Measurements from ENCODE around the gene ELF5.

Gene ELF5

DNA sequence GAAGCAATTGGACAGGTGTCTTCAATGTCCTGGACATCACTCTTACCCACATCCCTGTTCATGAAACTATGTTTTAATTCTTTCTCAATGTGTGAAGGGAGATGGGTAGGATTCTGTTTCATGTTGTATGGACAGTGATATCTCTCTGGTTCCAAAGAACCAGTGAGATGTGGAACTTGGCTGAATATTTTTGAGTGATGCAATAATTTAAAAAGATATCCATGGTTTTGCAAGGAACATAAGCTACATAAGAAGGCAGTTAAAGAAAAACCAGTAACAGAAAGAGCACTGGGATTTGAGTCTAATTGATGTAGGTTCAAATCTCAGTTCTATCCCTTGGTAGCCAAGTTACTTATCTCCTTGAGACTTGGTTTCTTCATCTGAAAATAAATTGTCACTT is 7.7 kb upstream of the ELF5 start:
- no peak for DNase-seq

DNA sequence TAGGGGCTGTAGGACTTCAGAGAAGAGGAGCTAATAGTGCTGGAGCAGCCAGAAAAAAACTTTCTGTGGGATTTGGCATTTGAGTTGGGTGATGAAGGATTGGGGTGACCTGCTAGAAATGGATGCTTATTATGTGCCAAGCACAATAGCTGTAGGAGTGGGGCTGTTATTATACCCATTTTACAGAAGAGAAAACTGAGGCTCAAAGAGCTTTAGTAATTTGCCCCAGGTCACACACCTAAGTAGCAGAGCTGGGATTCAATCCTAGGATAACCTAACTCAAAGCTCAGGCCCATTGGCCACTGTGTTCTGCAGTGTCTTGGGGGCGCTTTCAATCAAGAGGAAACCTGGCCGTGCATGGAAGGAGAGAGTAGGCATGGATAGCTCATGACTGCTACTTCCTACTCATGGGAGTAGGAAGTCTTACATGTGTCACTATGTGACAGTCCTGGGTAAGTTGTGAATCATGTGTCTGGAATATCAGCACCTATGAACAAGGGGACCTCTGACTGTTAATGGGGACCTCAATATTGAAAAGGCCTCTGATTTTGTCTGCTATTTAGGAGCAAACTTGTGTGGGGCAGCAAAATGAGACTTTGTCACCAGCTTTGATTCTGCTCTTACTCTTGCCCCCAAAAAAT is 6.1 kb upstream of the ELF5 start:
- no peak for DNase-seq

DNA sequence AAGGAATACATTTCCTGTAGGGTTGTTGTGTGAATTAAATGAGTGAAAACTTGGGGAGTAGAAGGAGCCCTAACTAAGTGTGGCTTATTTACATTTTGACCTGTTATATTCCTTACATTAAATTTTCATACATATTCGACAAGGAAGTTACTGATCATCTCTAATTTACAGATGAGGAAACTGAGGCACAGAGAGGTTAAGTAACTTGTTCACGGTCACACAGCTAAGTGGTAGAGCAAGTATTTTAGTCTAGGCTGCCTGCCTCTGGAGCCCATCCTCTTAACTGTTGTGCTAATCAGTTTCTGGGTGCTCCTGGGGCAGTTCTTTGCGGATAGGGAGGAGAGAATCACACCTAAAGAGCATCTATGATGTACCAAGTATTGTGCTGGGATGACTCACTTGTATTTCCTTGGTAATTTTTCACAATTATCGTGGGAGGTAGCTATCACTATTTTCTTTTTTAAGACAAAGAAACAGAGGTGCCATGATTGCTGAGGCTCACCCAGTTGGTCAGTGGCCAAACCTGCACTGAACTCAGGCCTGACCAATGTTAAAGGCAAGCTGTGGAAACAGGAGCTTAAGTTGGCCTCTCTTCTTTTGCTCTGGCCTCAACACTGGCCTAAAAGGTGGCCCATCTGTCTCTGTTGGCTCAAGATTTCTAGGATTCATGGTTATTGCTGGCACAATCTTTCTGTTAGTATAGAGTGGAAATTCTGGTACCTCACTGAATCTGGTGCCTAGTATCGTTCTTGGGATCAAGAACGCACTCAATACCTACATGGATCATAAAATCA is 2.9 kb upstream of the ELF5 start:
- DNase-seq, result no peak

DNA sequence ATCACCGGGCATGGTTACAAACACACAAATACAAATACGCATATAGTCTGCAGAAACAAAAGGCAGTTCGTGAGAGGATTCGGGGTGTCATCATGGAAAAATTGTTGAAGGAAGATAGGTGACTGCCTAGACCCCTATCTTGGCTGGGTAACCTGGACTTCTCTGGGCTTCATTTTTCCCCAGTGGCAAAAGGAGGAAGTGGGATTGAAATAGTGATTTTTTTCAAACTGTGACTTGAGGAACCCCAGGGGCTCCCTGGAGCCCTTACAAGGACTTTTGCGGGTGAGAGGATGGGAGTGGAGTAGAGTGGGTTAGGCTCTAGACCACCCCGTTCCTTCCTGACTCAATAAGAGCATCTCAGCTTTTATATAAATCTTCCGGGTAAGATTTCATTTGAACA is 1.0 kb upstream of the ELF5 start:
- no peak for DNase-seq

DNA sequence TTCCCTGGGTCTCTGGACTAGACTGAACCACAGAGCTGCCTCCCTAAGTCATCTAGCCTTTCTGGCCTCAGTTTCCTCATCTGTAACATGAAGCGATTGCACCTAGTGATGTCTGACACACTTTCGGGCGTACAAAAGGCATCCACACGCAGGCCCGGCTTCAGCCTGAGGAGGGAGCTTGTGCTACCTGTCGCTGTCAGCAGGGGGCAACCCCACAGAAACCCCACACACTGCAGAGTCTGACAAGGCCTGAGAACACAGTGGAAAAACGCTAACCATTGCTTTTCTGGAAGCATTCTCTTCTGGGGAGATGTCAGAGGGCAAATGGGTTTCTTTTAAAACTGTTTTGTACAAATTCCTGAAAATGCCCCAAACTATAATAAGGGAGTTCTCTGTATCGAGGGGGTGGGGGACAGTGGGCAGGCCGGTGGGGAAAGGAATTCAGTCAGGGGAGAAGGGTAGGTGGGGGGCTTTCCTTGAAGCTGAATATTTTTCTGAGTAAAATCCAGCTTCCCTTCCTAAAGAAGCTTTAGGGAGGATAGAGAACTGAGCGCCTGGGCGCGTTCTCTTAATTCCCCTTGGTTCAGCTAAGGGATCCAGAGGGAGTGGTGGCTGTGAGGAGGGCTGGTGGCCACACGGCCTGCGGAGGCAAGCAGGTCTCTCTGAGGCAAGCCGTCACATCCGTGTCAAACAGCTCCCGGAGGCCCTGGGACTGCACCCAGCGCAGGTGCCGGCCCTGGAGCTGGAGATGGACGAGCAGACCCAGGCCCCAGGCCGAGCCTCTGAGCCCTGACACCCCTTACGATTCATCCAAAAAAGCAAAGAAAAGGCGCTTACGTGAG is 533 bp downstream of the ELF5 start:
- DNase-seq, result peak; percentile 32

DNA sequence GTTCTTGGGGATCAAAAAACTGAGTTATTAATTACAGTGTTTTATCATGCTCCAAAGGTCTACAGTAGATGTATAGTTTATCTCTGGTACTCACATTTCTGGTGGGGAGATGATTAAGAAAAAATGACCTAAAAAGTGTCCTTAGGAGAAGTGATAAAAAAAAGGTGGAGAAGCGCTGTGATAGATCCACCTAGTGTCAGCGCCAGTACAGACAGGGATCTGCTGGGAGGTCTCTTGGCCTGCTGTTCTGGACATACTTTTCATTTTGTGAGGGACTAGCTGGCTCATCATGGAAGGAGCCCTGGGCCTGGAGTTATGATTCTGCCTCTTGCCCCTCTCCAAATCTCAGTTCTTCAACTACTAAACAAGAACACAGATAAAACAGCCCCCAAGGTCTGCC is 2.9 kb downstream of the ELF5 start:
- no peak for DNase-seq

DNA sequence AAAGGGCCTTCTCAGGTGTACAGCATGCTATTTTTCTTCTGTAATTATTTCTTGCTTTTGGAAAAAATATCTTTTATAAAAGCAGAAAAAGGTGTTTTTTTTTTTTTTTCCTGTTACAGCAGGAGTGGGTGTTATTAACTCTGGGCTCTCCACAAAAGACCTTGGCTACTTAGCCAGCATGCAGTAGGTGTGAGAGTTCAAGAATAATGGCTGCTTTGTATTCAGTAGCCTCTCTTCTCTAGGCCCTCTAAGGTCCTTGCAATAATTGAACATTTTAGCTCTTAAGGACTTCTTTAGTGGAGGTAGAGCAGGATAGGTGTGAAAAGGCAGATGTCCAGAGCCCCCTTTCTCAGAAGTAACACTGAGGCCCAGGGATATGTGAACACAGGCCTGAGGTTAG is 3.4 kb downstream of the ELF5 start:
- no peak for DNase-seq

DNA sequence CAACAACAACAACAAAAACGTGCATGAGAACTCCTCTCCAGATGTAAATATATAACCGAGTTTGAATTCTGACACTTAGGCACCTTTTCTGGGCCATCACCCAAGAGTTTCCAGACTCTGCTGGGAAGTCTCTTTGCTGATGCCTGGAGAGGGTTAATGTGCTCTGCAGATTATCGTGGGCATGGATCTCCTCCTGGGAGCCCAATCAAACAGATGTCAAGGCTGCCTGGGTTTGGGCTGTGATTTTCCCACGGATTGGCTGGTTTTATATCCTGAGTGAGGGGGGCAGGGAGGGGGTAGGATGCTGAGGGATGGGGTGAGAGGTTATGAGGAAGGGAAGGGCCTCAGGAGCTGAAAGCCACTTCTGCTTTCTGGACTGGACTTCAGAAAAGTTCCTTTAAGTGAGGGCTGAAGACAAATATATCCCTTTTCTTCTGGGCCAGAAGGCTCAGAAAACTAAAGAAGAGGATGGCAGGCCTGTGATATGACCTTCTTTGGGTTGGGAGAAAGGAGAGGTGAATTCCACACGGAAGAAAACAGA is 4.2 kb downstream of the ELF5 start:
- peak; percentile 18 for DNase-seq

DNA sequence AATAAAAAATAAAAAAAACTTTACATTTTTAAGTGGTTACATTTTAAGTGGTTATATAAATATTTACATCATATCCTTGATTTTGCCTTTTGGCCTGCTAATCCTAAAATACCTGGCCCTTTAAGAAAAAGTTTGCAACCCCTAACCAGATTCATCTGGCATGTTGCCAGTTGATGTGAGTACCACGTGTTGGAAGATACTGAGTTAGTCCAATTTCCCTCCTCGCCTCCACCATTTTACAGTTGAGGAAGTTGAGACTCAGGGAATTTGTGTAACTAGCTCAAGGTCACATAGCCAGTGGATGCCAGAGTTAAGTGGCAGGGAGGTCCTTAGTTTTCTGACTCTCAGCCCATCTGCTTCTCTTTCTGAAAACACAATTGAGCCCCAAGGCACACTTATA is 5.1 kb downstream of the ELF5 start:
- no peak for DNase-seq

DNA sequence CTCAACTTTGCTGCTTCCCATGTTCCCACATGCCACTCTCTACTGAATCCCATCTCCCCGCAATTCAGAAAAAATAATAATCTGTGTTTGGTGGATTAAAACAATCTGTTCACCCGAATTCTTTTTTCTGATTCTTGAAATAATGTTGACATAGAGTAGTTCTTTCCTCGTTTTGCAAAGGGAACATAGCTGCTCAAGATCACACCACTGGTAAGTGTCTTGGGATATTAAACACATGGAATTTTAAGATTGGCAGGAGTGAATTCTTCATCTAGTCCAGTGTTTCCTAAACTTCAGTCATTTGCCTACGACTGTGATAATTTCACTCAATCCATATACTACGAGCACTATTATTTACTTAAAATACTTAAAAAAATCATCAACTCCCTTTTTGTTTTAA is 6.0 kb downstream of the ELF5 start:
- DNase-seq, result no peak

DNA sequence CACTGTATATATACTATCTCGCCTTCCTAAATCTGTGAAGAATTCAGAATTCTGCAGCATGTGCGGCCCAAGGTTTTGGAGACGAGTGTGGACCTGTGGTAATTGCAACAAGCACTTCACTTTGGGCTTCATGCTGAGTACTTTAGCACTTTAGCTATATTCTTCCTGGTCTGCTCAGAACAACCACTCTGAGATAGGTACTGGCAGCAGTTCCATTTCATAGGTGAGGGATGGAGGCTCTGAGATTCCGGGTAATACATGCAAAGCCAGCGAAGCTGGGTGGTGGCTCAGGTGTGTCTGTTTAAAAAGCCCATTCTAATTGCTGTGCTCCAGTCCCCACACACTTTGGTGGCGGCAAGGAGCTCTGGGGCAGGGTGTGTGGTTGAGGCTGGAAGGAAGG is 6.4 kb downstream of the ELF5 start:
- DNase-seq, result no peak

DNA sequence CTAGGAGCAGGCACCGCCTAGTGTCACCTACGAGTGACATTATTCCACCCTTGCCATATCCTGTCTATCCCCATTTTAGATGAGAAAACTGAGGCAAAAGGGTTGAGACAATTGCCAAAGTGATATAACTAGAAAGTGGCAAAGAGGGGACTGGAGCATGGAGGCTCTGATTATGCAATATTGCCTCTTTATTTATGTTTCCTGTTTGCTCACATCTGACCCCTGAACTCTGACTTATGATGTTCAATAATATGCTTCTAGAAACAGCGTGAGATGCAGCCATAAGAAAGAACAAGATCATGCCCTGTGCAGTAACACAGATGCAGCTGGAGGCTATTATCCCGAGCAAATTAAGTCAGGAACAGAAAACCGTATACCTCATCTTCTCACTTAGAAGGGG is 7.7 kb downstream of the ELF5 start:
- DNase-seq, result no peak

DNA sequence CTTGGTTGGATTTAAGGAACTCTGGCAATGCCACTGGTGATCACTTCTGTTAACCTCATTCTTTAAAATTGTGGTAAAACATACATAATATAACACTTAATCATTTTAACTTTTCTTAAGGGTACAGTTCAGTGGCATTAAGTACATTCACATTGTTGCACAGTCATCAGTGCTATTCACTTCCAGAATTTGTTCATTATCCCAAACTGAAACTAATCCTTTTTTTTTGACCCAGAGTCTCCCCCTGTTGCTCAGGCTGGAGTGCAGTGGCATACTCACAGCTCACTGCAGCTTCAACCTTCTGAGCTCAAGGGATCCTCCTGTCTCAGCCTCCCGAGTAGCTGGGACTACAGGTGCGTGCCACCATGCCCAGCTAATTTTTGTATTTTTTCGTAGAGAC is 10.6 kb downstream of the ELF5 start:
- no peak for DNase-seq

DNA sequence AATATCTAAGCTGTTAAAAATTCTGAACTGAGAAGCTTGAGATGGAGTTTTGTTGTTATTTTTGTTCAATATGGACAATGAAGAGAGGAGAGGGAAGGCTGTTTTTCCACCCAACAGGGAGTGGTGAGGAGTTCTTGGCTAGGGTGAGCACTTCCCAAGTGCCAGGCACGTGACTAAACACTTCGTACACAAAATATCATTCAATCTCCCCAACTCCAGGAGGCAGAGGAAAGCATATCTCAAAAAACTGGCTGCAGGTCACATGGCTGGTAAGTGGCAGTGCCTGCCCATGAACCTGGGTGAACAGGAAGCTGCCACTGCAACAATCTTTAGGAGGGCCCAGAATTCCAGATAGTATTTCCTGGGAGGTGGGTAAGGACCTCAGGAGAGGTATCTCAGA is 11.6 kb downstream of the ELF5 start:
- no peak for DNase-seq

DNA sequence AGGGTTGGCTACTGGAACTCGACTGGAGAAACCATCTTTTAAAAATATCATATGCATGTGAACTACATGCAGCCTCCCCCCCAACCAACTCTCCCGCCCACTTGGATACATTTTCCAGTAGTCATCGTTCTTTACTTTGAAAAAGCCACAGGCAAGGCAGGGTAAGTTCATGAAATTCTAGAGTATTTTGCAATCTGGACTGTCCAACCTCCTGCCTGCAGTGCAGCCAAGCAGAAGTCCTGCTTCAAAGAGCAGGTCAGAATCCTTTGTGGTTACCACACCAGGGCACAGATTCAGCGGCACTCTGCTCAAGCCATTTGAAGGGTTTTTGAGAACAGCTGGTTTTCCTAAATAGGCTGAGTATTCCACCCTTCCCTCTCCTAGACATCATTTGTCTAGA is 12.1 kb downstream of the ELF5 start:
- DNase-seq, result no peak

DNA sequence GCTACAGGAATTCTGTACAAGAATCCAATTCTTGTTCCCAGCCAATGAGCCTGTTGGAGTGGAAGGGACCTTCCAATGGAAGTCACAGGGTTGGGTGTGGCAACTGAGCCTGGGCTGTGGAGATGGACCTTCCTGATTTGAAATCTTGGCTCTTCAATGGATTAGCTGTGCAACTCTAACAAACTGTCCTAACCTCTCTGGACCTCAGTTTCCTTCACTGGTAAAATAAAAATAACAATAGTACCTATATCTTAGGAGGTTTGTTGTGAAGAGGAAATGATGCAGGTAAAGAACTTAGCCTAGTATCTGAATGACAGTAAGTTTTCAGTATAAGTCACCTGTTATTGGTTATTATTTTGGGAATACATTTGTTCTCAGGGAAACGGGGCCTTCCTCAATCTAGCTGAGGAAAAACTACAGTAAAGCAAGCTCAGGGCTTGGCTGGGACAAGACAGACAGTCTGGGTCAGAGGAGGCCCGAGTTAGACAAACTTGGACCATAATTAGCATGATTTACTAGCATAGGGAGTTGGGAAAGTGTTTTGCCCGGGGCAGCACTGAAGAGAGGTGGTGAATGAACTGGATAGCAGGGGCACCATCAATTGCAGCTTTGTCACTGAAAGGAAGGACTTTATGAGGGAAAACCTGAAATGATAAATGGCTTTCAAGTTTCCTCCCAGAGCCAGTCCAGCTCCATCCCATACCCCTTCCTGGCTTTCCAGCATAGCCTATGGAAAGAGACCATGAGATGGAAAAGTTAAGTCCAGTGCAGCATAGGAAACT is 13.7 kb downstream of the ELF5 start:
- DNase-seq, result no peak

DNA sequence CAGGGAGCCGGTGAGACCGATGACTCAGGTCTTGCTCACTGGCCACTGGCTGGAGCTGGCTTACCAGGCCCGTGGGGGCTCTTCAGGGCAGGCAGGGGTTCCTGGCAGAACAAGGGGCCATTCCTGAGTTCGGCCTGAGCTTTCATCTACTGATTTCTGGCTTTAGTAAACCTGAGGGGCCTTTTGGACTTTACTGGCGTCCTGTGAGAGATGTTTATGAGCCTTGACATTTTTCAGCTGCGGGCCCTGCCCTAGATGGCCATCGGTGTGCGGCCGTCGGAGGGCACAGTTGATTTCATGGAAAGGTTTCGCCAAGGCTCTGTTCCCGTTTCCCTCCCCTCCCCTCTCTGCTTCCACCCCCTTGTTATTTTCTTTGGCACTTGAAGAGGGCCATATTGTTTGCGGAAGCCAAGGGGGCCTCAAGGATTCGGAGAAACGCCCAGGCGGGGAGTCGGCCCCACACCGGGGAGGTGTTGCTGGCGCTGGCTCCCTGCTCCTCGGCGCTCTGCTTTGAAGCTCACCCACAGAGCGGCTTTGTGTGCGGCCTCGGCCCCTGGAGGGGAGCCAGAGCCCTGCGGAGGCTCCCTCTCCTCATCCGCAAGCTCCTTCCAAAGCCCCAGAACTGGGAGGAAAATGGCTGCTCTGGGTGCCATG is 17.7 kb downstream of the ELF5 start:
- no peak for DNase-seq

DNA sequence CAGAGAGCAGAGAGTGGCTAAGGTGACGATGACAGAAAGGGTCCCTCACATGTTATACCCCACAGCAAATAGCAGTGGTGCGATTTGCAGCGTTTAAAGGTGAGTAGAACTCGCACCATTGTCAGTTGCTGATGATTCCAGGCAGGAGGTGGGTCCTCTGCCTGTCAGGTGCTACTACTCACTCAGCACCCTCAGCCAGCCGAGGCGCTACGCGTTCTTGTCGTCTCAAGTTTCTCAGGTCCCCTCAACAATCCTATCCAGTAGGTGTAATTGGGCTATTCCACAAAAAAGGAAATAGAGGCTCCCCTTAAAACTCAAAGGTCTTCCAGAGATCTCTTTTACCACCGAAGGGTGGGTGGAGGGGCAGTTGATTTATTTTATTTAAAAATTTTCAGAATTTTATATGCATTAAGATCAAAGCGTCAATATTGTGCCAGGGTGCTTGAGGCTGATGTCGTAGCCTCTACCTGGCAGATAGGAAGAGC is 18.3 kb downstream of the ELF5 start:
- DNase-seq, result no peak

DNA sequence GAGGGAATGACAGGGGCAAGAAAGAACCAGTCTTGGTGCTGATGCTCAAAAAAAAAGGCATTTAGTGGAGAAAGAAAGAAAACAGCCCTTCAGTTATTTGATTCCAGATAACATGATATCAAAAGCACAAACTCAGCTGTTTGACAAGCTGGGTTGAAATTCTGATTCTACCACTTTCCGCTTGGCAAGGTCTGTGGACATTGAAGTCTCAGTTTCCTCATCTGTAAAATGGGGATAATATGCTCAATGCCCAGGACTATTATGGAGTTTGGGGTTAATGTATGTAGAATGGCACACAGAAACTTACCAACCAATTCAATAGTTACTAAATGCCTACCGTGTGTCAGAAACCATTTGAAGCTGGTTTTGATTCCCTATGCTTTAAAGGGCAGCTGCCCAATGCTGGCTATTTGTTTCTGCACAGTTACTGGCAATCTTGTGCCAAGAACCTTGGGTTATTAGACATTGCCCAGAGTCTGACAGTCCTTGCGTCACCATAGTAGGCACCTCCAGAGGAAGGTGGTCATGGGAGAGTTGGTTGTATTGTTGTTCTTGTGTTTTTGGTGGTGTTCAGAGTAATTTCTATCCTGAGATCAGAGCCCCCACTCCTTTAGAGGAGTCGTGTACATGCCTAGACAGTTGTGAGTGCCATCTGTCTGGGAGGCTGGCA is 19.5 kb downstream of the ELF5 start:
- no peak for DNase-seq

DNA sequence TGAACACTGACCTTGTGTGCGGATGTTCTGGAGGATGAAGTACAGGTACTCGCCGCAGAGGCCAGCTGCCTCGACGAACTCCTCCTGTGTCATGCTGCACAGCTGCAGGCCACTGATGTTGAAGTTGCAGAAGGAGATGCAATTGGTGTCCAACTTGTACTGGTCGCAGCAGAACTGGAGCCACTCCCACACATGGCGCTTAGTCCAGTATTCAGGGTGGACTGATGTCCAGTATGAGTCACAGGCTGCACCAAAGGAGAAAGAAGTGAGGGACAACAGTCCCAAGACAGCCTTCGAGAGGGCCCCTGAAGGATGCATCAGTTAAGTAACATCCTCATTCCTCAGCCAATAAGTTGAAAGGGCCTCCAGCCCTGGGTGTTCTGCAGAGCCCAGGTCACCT is 20.1 kb downstream of the ELF5 start:
- no peak for DNase-seq

DNA sequence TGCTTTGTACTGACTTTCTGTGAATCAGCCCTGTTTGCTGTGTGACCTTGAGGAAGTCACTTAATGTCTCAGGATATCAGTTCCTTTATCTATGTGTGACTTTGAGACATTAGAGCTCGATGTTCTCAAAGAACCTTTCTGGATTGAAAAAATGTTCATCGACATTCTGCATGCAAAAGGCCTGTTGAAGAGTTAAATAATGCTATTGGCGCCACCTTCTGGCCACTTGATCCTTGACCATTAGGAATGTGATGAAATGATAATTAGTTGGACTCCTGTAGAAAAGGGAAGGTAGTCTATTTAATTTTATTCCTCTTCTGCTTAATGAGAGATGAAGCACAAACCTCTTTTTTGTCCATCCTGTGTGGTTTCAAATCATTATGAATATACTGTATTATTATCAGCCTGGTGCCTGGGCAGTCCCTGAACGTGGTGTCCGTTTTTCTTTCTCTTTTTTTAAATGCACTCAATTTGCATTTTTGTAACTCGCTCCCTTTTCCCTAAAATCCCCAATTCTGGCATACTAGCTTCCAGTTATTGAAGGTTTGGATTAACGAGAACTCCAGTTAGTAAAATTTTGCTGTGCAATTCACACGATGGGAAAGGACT is 20.7 kb downstream of the ELF5 start:
- peak; percentile 72 for DNase-seq

Measured in NCI-H2171 treated with DMSO at 0.1 percent for 48 hours (cell line).